Measurements from ENCODE around the gene RAB11FIP2.
A peak's percentile ranks its signal among the peaks of the same experiment; 100 is the strongest.
"Not testable (repeated sequence)": the region's sequence is repeated elsewhere in the genome, so short reads cannot be mapped to it uniquely, and the experiment has no call there.

Gene RAB11FIP2

GRCh38 chr10:118046395-118047156, at the start of gene RAB11FIP2:
RAB11FIP2 (minus strand) TSS chr10:118046941; CDS start chr10:118046163, 778 bp downstream.
- no peak for TF ChIP-seq CTCF (IDR thresholded peaks at IDR 0.05; ENCODE audit: extremely low read depth, missing control alignments)
- peak; percentile 97 for DNase-seq (ENCODE audit: low spot score)

- no peak for TF ChIP-seq CTCF (IDR thresholded peaks at IDR 0.05; ENCODE audit: extremely low read depth, missing control alignments)
- no peak for DNase-seq (ENCODE audit: low spot score)
Measured at GRCh38 chr10:118096022-118096421, 49.3 kb upstream of the RAB11FIP2 start.

- no peak for TF ChIP-seq CTCF (IDR thresholded peaks at IDR 0.05; ENCODE audit: extremely low read depth, missing control alignments)
Measured at GRCh38 chr10:118092209-118092608, 45.5 kb upstream of the RAB11FIP2 start.

GRCh38 chr10:118080817-118081216, 34.1 kb upstream of the RAB11FIP2 start:
- TF ChIP-seq CTCF (IDR thresholded peaks at IDR 0.05; ENCODE audit: extremely low read depth, missing control alignments): no peak
- DNase-seq (ENCODE audit: low spot score): no peak

More at GRCh38 chr10:118092209-118092608, 45.5 kb upstream of the RAB11FIP2 start:
- DNase-seq (ENCODE audit: low spot score): no peak

GRCh38 chr10:118076705-118077104, 30.0 kb upstream of the RAB11FIP2 start:
- TF ChIP-seq CTCF (IDR thresholded peaks at IDR 0.05; ENCODE audit: extremely low read depth, missing control alignments): no peak
- no peak for DNase-seq (ENCODE audit: low spot score)

- no peak for TF ChIP-seq CTCF (IDR thresholded peaks at IDR 0.05; ENCODE audit: extremely low read depth, missing control alignments)
- DNase-seq (ENCODE audit: low spot score): no peak
Measured at GRCh38 chr10:118072840-118073239, 26.1 kb upstream of the RAB11FIP2 start.

GRCh38 chr10:118067389-118067788, 20.6 kb upstream of the RAB11FIP2 start:
- DNase-seq (ENCODE audit: low spot score): not testable (repeated sequence)

- no peak for TF ChIP-seq CTCF (IDR thresholded peaks at IDR 0.05; ENCODE audit: extremely low read depth, missing control alignments)
- no peak for DNase-seq (ENCODE audit: low spot score)
Measured at GRCh38 chr10:118062798-118063238, 16.1 kb upstream of the RAB11FIP2 start.

All from GM20000 (cell line).